Muscle of back (tissue), 11 donors: Measurements from ENCODE around the gene DIABLO. TPM values are rescaled to one million over a fixed set of nuclear protein-coding genes. Genes with fewer than 3 reads are reported as not detected.

ENCODE experiments used
- DNase-seq, 3 donors: peaks; one replicate each; pipeline versions ENCODE4 v3.0.0 to v3.0.0-alpha.2; 2013
- polyA plus RNA-seq, 10 donors: library from polyadenylated mRNA; unstranded; fragments of 120-200 nt; gene quantifications; one replicate each; pipeline ENCODE4 v1.2.1, GENCODE V29; 2013; ENCODE audit not compliant: insufficient read length in 10 of 10

DIABLO gene
- polyA plus RNA-seq, 10 donors = 25.8 to 43.3 (median 38.0) TPM

- no peak for DNase-seq
Observed at GRCh38 chr12:122159882-122160281, 66.0 kb downstream of the DIABLO start.

- DNase-seq = no peak
Observed at GRCh38 chr12:122158700-122159285, 67.1 kb downstream of the DIABLO start.

Other genes starting within 250 kb of the DIABLO start
- 10 to 100 TPM; 12.5 to 17.5 (median 14.7) TPM for gene BCL7A, start 204.2 kb downstream of the DIABLO start, polyA plus RNA-seq
- 10 to 100 TPM; 22.1 to 36.0 (median 28.1) TPM for gene MLXIP, start 147.3 kb downstream of the DIABLO start, polyA plus RNA-seq
- gene IL31, start 51.8 kb downstream of the DIABLO start, polyA plus RNA-seq = not detected
- under 1 TPM in 8 of 10 donors, not detected in 2; 0.22 to 0.80 (median 0.38) TPM for gene LRRC43, start 42.9 kb downstream of the DIABLO start, polyA plus RNA-seq
- gene B3GNT4, start 22.3 kb downstream of the DIABLO start, polyA plus RNA-seq = under 1 TPM in 9 of 10 donors, not detected in 1; 0.19 to 0.64 (median 0.48) TPM
- gene VPS33A, start 40.4 kb upstream of the DIABLO start, polyA plus RNA-seq = 10 to 100 TPM in 9 of 10 donors, 1 to 10 TPM in 1; 10.0 to 14.0 (median 12.7) TPM
- gene CLIP1, start 196.6 kb upstream of the DIABLO start, polyA plus RNA-seq = 10 to 100 TPM; 17.1 to 27.6 (median 22.2) TPM